Eye (tissue), 1 donor: ENCODE results near the gene NR1I3.

Source experiments
- DNase-seq: peaks from one replicate; pipeline ENCODE4 v3.0.0-alpha.2; 2015

The NR1I3 gene

DNA sequence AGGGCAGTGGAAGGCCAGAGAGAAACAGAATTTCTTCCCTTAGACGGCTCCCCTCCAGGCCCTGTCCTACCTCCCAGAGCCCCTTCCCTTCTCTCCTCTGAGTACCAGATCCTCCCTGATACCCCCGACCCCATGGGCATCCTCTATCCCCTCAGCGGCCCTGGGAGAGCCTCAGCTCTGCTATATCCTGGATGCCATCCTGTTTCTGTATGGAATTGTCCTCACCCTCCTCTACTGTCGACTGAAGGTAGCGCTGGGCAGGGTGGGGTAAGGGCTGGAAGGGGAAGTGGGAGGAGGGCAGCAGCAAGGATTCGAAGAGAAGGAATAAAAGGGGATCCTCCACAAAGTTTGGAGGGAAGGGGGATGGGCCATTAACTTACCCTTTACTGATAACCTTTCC is 20.2 kb downstream of the NR1I3 start:
- no peak for DNase-seq

DNA sequence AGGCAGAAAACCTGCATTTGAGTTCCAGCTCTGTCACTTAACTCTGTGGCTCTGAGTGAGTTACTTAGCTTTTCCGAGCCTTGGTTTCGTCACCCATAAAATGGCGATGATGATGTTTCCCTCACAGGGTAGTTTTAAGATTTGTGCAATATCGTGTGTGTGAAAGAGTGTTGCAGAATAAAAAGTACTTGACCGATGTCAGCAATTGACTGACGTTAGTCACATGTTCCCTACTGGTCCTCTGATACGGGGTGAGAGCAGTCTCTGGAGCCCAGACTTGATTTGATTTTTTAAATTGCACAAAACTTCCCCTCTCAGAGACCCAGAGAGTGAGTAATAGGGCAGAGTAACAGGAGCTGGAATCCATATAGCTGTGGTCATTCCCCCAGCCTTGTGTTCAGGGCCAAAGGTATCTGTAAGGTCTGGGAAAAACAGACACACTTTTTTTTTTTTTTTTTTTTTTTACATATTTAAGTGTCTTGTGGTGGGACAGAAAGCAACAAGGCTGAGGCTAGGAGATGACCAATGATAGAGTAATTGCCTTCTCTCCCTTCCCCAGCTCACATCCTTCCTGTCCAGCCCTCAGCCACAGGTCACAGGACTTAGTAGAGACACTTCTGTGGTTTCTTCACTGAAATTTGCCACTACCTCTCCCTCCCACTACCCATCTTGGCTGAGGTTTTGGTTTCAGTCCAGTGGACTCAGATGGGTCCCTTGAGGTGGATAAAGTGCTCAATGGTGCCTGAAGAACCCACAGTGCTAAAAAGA is 20.9 kb downstream of the NR1I3 start:
- no peak for DNase-seq

DNA sequence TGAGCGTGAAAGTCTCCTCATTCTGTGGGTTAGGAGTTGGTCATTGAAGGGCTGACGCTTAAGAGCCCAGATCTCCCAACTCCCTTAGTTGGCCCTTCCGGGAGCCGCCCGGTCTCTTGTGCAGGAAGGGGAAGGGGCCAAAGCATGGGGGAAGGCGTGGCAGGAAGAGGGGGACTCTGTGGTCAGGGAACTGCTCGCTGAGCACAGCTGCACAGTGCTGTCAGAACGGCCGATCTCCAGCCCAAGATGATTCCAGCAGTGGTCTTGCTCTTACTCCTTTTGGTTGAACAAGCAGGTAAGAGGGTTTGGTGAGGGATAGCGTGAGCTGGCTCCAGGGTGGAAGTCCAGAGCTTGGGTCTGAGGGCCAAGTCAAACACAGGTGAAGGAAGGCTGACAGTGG is 22.9 kb downstream of the NR1I3 start, which contains the start of gene FCER1G:
FCER1G (plus strand) TSS at position 220 of the 400 bp plus-strand sequence; CDS start at position 247, 27 bp downstream.
- DNase-seq: no peak

DNA sequence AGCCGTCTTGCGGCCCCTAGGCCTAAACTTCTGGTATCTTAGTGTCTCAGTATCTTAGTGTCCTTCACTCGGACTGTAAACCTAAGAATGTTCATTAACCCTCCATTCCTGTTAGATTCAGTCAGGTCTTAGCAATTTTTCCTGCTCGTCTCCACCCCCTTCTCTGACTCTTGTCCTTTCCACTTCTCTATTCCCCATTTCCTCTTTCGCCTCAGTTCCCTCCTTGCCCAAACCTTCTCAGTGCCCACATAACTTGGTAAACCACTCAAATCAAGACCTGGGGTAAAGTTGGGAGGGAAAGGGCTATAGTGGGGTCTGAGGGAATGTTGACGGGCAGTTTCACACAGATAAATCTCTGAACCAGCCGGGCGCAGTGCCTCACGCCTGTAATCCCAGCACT is 23.6 kb downstream of the NR1I3 start:
- no peak for DNase-seq

DNA sequence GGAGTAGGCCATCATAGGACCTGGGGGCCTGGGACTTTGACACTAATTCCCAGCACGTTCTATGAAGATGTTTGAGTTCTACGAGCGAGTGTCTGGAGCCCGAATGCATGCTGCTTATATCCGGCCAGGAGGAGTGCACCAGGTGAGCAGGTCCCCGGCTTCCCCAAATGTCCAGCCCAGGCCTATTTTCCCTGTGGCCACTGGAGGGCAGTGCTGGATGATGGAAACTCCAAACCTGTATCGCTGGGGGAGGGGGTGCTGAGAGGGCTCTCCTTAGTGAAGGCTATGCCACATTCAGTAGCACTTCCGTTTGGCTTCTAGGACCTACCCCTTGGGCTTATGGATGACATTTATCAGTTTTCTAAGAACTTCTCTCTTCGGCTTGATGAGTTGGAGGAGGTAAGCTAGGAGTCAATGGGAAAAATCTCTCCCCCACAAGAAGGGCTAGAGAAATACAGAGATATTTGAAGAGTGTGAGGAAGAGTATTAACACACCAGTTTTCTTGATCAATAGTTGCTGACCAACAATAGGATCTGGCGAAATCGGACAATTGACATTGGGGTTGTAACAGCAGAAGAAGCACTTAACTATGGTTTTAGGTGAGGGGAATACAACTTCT is 28.1 kb downstream of the NR1I3 start:
- DNase-seq: peak; percentile 88

DNA sequence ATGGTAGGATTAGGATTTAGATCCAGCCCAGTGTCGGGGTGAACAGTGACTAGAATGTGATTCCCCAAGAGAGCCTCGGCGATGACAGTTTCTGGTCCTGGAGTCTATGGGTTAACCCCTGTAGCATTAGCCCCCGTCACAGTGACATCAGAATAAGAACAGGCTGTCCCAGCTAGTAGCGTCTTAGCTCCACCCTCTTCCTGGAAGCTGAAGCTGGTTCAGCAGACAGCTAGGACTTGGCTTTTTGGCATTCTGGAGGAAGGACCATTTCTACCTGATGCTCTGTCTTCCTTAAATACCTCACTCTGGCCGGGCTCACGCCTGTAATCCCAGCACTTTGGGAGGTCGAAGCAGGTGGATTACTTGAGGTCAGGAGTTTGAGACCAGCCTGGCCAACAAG is 30.8 kb downstream of the NR1I3 start:
- no peak for DNase-seq

DNA sequence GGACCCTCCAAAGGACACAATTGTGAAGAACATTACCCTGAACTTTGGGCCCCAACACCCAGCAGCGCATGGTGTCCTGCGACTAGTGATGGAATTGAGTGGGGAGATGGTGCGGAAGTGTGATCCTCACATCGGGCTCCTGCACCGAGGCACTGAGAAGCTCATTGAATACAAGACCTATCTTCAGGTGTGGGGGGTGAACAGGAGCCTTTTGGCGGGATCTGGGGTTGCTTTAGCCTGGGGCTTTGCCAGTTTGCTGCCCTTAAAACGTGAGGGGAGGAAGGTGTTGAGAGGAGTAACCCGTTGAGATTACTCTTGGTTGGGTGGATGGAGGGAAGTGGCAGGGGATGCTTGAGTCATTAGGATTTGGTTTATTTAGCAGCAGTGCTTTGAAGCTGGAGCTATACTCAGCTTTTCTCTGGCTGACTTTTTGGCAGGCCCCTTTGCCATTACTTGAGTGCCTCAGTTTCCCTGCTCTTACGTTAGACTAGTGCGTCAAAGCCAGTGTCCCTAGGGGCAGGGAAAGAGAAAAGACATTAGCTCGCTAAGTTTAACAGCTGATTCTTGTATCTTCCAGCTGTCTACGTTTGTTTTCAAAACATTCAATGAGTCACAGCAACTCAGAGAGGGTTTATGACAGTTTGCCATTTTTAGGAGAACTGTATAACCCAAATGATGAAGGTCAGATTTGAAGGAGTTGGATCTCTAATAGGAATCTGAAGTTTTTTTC is 31.4 kb downstream of the NR1I3 start:
- no peak for DNase-seq

DNA sequence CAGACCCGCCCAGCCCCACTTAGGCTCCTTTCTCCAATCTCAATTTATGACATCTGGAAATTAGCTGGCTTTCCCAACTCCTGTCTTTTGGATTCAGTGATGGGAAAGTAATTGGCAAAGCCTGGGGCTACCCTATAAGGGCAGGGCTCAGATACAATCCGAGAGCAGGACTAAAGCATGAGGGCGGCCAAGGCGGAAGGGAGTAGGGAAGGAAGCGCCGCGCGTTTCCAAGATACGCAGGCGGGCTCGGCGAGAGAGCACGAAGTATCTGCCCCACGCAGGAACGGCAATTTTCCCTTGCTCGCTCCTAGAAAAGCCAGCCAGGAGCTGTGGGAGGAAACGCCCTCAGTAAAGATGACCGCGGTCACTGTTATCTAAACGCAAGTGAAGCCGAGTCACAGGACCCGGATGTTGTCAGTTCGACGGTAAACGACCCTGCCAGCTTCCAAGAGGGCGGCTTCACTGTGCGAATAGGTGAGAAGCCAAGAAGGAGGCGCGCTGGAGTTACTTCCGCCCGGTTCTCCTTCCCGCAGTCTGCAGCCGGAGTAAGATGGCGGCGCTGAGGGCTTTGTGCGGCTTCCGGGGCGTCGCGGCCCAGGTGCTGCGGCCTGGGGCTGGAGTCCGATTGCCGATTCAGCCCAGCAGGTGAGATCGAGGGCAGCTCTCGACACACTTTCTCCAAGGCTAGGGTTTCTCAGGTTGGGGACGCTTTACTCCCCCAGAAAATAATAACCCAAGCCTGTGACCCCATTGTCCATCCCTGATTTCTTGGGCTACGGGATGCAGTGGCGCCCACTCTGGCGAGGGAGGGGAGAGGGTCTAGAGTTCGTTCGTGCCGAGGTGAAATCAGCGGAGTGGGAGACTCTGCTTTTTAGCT is 35.9 kb downstream of the NR1I3 start, which contains the start of gene NDUFS2:
NDUFS2 (plus strand) TSS at position 532 of the 877 bp plus-strand sequence; CDS start at position 551, 19 bp downstream.
- DNase-seq: peak; percentile 99

DNA sequence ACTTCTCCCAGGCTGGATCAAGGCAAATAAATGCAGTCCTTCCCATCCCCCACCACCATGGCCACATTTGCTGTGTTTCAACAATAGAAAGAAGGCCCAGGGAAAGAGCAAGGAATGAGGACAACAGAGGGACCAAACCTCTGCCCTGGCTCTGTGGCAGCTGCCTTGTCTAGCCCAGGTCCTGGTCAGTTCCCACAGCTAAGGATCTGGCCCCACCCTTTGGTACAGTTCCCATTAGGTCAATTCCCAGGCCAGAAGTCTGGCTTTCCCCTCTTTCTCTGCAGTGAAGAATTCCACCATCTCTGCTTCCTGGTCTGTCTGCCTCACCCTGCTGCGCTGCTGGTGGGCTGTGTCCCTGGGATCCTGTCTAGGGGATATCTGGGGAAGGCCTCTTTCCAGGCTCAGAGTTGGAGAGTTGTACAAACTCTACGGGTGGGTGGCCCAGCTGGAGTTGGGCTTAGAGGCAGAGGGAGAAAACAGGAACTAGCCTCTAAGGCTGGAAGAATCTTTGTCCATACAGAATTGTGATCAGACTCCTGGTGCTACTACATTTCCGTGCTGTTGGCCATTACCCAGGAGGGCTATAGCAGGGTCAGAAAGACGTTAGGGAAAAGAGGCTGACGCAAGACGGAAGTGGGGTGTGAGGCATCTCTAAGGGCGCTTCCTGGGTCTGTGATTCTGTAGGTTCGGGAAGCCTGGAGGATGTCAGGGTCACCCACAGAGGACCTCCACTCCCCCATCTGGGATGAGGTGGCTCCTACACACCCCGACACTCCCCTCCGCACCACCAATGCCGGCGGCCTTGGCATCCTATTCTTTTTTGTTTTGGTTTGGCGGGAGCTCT is 36.8 kb downstream of the NR1I3 start:
- DNase-seq: peak; percentile 35

DNA sequence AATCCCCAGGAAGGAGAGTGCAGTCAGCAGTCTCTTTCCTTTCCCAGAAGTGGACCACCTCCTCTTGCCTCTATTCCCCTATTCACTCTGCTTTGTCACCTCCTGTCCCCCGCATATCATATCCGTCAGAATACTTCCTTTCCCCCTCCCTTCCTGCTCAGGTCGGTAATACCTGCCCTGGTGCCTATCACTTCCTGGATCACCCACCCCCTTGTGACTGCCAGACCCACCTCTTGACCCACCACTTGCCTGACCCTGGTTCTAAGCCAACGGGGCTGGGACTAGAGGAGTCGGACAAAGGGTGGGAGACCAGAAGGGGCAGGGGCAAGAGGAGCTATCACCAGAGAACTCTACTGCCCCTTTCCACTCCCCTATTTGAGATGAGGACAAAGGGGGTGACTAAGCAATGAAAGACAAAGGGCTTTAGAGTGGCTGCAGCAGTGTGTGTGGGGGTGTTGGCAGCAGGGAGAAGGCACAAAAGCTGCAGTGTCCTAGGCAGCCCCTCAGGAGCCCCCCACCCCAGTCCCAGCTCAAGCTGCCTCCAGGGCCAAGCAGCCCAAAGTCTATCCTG is 37.5 kb downstream of the NR1I3 start:
- DNase-seq: peak; percentile 12

DNA sequence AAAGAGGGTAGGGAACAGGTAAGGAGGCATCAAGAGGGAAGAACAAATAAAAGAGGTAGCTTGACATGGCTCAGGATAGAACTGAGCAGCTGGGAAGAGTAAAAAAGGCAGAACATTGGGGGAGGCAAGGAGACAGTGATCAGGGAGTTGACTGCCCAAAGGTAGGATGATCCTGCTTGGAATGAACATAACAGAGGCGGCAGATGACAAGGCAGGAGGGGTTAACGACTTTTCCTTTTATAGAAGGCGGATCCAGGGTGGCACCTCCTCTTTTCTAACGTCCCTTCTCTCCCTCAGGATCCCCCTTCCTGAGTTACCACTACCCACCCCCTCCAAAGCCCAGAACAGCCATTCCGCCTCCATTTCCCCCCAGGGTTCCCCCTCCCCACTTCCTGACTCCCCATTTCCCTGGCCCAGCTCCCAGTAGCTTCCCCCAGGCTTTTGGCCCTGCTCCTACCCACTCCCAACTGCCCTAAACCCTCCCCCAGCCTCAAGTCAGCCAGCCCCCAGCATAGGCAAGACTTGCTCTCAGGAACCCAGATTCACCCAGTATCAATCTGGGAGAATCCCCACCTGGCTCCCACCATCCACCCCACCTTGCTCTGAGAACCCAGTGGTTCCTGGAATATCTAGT is 38.4 kb downstream of the NR1I3 start:
- DNase-seq: no peak

DNA sequence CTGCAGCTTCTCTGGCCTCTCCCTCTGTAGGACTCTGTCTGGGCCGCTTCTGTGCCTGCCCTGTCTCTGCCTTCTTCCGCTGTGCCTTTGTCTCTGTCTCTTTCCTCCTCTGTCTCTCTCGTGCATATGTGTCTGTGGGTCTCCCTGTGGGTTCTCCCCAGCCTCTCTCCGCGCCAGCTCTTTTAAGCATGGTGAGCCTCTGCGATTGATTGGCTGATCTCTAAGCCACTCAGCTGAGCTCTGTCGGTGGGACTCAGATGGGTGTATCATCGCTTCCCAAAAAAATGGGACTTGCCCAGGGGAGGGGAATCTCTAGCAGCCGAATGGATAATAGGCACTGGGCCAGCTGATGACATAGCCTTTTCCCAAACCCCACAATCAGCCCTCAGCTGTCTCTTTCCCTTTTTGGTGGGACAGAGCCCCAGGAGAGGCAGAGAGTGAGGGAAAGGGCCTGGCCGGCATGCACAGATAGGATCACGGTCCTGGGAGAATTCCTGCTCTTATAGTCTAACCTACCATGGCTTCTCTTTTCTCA is 39.0 kb downstream of the NR1I3 start, which contains the start of gene ADAMTS4:
ADAMTS4 (minus strand) TSS at position 158 of the 535 bp plus-strand sequence. CDS start 427 bp downstream, outside the sequence.
- peak; percentile 78 for DNase-seq

DNA sequence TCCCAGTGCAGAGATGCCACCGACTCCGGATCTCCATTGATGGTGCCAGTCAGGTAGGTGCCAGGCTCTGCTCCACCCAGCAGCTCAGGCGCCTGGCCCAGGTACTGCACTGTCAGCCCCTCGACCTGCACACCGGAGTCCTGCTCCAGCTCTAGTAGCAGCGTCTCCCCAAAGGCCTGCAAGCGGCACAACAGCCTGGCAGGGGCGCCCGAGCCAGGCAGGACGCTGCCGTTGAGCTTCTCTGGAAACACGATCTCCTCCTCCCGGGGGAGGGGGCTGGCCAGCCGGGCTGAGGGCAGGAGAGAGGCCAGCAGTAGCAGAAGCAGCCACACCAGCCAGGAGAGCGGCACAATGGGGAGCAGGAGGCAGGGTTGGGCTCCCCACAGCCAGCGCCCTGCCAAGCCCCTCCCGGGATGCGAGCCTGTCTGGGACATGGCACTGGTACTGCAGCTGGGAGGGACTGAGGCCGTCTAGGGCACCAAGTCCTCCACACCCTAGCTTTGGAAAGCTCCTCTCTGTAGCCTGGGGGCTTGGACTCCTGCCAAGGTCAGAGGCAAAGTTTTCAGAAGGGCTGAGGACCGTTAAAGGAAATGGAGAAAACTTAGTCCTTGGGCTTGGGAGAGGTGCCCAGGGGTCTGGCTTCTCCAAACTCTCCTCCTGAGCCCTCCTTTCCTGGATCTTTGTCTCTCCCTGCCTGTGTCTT is 39.7 kb downstream of the NR1I3 start:
- peak; percentile 81 for DNase-seq

DNA sequence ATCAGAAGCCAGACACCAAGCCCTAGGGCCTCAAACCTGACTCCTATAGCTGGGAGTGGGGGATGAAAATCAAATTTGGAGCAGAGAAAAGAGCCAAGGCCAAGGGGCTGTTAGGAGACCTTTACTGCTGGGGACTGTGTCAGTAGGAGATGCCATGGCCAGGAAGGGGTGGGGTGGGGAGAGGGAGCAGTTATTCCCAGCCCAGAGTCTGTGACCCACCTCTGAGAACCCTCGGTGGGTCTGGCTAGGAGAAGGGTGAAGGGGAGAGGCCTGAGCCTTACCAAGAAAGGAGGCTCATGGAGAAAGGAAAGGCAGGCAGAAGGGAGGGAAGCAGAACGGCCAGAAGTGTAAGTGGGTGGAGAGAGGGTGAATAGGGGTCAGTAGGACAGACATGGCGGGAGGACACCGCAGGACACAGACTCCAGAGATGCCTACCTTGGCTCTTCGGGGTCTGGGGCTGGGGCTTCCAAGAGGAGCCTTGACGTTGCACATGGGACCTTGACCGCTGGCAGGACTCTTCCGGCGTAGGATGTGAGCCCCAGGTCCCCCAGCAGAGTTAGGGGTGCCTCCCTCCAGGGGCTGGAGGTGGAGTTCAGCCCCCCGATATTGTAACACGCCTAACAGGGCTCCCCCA is 40.3 kb downstream of the NR1I3 start:
- no peak for DNase-seq

DNA sequence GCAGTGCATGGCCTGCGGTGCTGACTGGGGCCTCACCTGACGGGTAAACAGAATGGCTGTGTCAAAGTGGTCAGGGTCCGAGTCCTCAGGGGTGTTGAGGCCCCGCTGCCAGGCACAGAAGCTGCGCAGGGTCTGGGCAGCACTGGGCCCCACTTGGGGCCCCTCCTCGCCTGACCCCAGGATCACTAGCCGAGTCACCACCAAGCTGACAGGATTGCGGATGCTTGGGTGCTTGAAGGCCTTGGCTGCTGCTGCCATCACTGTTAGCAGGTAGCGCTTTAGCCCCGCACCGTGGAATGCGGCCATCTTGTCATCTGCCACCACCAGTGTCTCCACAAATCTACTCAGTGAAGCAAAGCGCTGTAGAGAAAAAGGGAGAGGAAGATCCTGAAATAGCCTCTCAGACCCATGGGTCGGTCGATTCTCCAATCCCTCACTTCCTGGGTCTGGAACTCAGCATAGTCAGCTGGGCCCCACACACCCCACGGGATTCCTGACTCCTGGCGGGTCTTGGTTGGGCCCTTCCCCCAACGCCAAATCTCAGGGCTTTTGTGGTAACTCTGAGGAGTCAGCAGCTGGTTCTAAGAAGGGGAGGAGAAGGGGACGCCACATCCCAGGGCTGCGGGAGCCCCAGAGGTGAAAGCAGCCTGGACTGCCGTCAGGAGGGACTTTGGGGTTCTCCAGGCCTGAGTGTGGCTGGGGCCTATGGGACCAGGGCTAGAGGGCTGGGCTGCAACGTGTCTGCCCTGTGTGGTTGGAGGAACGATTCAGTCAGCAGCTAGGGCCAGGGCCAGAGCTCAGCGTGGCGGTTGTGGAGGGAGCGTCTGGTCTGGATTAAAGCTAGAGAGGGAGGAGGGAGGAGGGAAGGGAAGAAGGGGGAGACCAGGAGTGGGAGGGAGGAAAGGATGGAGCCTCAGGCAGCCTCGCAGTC is 41.2 kb downstream of the NR1I3 start:
- DNase-seq: peak; percentile 87

DNA sequence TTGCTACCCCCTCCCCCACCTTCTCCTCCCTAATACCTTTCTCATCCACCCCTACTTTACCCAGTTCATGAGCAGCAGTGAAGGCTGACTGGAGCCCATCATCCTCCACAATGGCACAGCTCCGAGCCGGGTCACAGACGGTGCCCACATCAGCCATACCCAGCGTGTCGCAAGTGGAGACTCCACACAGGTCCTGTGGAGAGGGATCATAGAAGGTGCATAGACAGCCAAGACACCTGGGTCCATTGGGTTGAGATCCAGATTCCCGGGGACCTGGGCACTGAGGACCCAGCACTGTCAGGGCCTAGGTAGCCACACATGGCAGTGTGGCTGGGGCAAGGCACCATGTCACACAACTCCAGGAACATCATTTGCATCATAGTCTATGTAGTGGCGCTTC is 41.9 kb downstream of the NR1I3 start:
- DNase-seq: no peak

DNA sequence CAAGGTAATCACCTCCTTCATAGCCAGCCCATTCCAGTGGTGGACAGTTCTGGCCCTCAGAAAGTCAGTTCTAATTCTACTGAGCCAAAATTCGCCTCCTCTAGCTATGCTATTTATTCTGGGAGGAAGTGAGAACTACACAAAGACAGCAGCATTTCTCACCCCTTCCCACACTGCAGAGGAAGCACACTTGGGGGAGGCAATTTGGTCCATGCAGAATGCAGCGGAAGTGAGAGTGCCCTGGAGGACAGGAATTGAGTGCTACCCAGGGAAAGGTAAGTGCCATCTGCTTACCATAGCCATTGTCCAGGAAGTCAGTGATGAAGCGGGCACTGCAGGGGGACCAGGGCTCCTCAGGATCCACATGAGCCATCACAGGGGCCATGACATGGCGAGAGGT is 42.8 kb downstream of the NR1I3 start:
- no peak for DNase-seq
